Measurements from ENCODE around the gene RAB33A. TPM values are rescaled to one million over a fixed set of nuclear protein-coding genes. Genes with fewer than 3 reads are reported as not detected.

Gene RAB33A
- polyA plus RNA-seq, 3 donors, result 0.13 to 2.1 (median 1.6) TPM

GRCh38 chrX:130167040-130167439 lies 4.7 kb upstream of the RAB33A start:
- no peak overlapping the region for H3K4me3 Mint-ChIP-seq
- peaks cover 20 to 35% of the 10 kb centered on the region in 2 donors for H3K4me1 ChIP-seq (ENCODE audit: control insufficient read depth in 1 of 2, insufficient read depth in 2 of 2, low read length in 2 of 2)
- H3K27ac Mint-ChIP-seq, result peak overlapping the region in 1 of 7 donors; percentile 96
- H3K36me3 ChIP-seq (replicated peaks in 1 of 2; ENCODE audit: control insufficient read depth in 1 of 2, insufficient read depth in 2 of 2, low read length in 2 of 2), result no peaks in the 10 kb centered on the region
- H3K36me3 Mint-ChIP-seq, result peaks cover 0 to 9% of the 10 kb centered on the region in 2 donors
- H3K9me3 ChIP-seq (replicated peaks in 1 of 2; ENCODE audit: control insufficient read depth in 1 of 2, insufficient read depth in 1 of 2, low read length in 2 of 2), result no peaks in the 10 kb centered on the region
- no peaks in the 10 kb centered on the region for H4K20me1 ChIP-seq (ENCODE audit: insufficient read depth, low read length)
- H3K4me1 Mint-ChIP-seq, result peaks cover 19% of the 10 kb centered on the region
- intact Hi-C loops (cut with micrococcal nuclease), result loop anchor here in 1 of 2 donors (5.0 kb wide), 1 partner anchor 85 kb away; no protein-coding TSS in a partner anchor
- H2AFZ ChIP-seq (ENCODE audit: insufficient read depth, low read depth, low read length, poor library complexity, severe bottlenecking), result no peak overlapping the region
- H3K9me3 Mint-ChIP-seq, result peaks cover 0 to 4% (median 0%) of the 10 kb centered on the region in 7 donors
- H3K27ac ChIP-seq (ENCODE audit: low read depth in 1 of 2, low read length in 2 of 2), result no peak overlapping the region
- H3K27me3 Mint-ChIP-seq (ENCODE audit: low read depth in 3 of 3), result peaks cover 0 to 10% (median 0%) of the 10 kb centered on the region in 3 donors
- DNase-seq, result no peak
- H3K4me2 ChIP-seq (replicated peaks; ENCODE audit: extremely low read depth, low read length, poor library complexity, severe bottlenecking), result peak overlapping the region; percentile 80
- H3K4me3 ChIP-seq (replicated peaks in 1 of 3; ENCODE audit: low read depth in 2 of 3, low read length in 3 of 3), result peak overlapping the region in 1 of 3 experiments; percentile 79
- no peak overlapping the region for H3K9ac ChIP-seq (ENCODE audit: insufficient read depth, low read length, poor library complexity, severe bottlenecking)
- no CpG with 5 or more reads among the region's 4 CpGs for WGBS (ENCODE audit: insufficient coverage)
- TF ChIP-seq CTCF (IDR thresholded peaks at IDR 0.05), result no peak
- peaks cover 29% of the 10 kb centered on the region for H3K79me2 ChIP-seq (ENCODE audit: insufficient read depth, low read length)
- H3K27me3 ChIP-seq (ENCODE audit: control insufficient read depth in 2 of 2, insufficient read depth in 2 of 2, low read length in 2 of 2), result no peaks in the 10 kb centered on the region

- peak overlapping the region; percentile 47 for H3K9ac ChIP-seq (ENCODE audit: insufficient read depth, low read length, poor library complexity, severe bottlenecking)
- Mint-ChIP-seq H3K27ac (peak overlapping the region in 3 of 7 donors; percentile 32 to 53 (median 38)), H3K4me1 (peaks cover 41% of the 10 kb centered on the region)
Observed at GRCh38 chrX:130170752-130171445, 863 bp upstream of the RAB33A start.

More at GRCh38 chrX:130170752-130171445, 863 bp upstream of the RAB33A start:
- intact Hi-C loops (cut with micrococcal nuclease), result no loop called here
- Histone ChIP-seq H3K79me2 (ENCODE audit: insufficient read depth, low read length) (no peaks in the 10 kb centered on the region), H3K36me3 (replicated peaks in 1 of 2; ENCODE audit: control insufficient read depth in 1 of 2, insufficient read depth in 2 of 2, low read length in 2 of 2) (no peaks in the 10 kb centered on the region), H3K4me3 (replicated peaks in 1 of 3; ENCODE audit: low read depth in 2 of 3, low read length in 3 of 3) (peak overlapping the region; percentile 40 to 75 (median 65)), H3K27me3 (ENCODE audit: control insufficient read depth in 2 of 2, insufficient read depth in 2 of 2, low read length in 2 of 2) (no peaks in the 10 kb centered on the region), H2AFZ (ENCODE audit: insufficient read depth, low read depth, low read length, poor library complexity, severe bottlenecking) (peak overlapping the region; percentile 76), H3K27ac (ENCODE audit: low read depth in 1 of 2, low read length in 2 of 2) (peak overlapping the region in 1 of 2 donors; percentile 26), H3K9me3 (replicated peaks in 1 of 2; ENCODE audit: control insufficient read depth in 1 of 2, insufficient read depth in 1 of 2, low read length in 2 of 2) (no peaks in the 10 kb centered on the region), H4K20me1 (ENCODE audit: insufficient read depth, low read length) (no peaks in the 10 kb centered on the region), H3K4me1 (ENCODE audit: control insufficient read depth in 1 of 2, insufficient read depth in 2 of 2, low read length in 2 of 2) (peaks cover 41 to 50% of the 10 kb centered on the region in 2 donors), H3K4me2 (replicated peaks; ENCODE audit: extremely low read depth, low read length, poor library complexity, severe bottlenecking) (peak overlapping the region; percentile 85)
- H3K9me3 Mint-ChIP-seq, result peaks cover 0 to 10% (median 0%) of the 10 kb centered on the region in 7 donors
- H3K36me3 Mint-ChIP-seq, result no peaks in the 10 kb centered on the region
- peak; percentile 33 to 58 (median 49) for DNase-seq
- no peak for TF ChIP-seq CTCF (IDR thresholded peaks at IDR 0.05)
- H3K27me3 Mint-ChIP-seq (ENCODE audit: low read depth in 3 of 3), result peaks cover 0 to 6% (median 1%) of the 10 kb centered on the region in 3 donors
- peak overlapping the region; percentile 80 to 90 for H3K4me3 Mint-ChIP-seq
- WGBS (ENCODE audit: insufficient coverage), result no CpG with 5 or more reads among the region's 36 CpGs
